CD4-positive, alpha-beta T cell treated with Interleukin-21 for 1 hour (primary cell): Measurements from ENCODE around the gene TBX18.

ENCODE experiments used
- DNase-seq: peaks from one replicate; pipeline ENCODE4 v3.0.0-alpha.2; 2020

TBX18 gene

GRCh38 chr6:84764332-84765049, at the start of gene TBX18:
Gene TBX18 (minus strand): TSS chr6:84764598. CDS start chr6:84764181, 417 bp downstream.
- DNase-seq: no peak

GRCh38 chr6:84811351-84811750, 47.0 kb upstream of the TBX18 start:
- DNase-seq: no peak

GRCh38 chr6:84809455-84809854, 45.1 kb upstream of the TBX18 start:
- DNase-seq: no peak

- no peak for DNase-seq
These were observed 44.2 kb upstream of the TBX18 start for GRCh38 chr6:84808491-84809061.

GRCh38 chr6:84805145-84805544, 40.7 kb upstream of the TBX18 start:
- no peak for DNase-seq

- DNase-seq: no peak
These were observed 40.3 kb upstream of the TBX18 start for GRCh38 chr6:84804720-84805119.

- DNase-seq: no peak
These were observed 36.9 kb upstream of the TBX18 start for GRCh38 chr6:84801250-84801649.

- DNase-seq: no peak
These were observed 33.9 kb upstream of the TBX18 start for GRCh38 chr6:84798257-84798656.

- no peak for DNase-seq
These were observed 31.9 kb upstream of the TBX18 start for GRCh38 chr6:84796343-84796742.

GRCh38 chr6:84791927-84792326, 27.5 kb upstream of the TBX18 start:
- DNase-seq: no peak

GRCh38 chr6:84791233-84791632, 26.8 kb upstream of the TBX18 start:
- no peak for DNase-seq

GRCh38 chr6:84789170-84789569, 24.8 kb upstream of the TBX18 start:
- no peak for DNase-seq

- DNase-seq: no peak
These were observed 24.3 kb upstream of the TBX18 start for GRCh38 chr6:84788689-84789088.

- DNase-seq: no peak
These were observed 21.3 kb upstream of the TBX18 start for GRCh38 chr6:84785671-84786070.

- DNase-seq: no peak
These were observed 15.5 kb upstream of the TBX18 start for GRCh38 chr6:84779917-84780316.

- no peak for DNase-seq
These were observed 15.0 kb upstream of the TBX18 start for GRCh38 chr6:84779380-84779779.

- DNase-seq: no peak
These were observed 13.5 kb upstream of the TBX18 start for GRCh38 chr6:84777888-84778287.

GRCh38 chr6:84776392-84776791, 12.0 kb upstream of the TBX18 start:
- no peak for DNase-seq

- DNase-seq: no peak
These were observed 11.4 kb upstream of the TBX18 start for GRCh38 chr6:84775751-84776150.

- DNase-seq: no peak
These were observed 10.5 kb upstream of the TBX18 start for GRCh38 chr6:84774985-84775284.

- no peak for DNase-seq
These were observed 10.0 kb upstream of the TBX18 start for GRCh38 chr6:84774157-84774984.

GRCh38 chr6:84773431-84774156, 9.2 kb upstream of the TBX18 start:
- no peak for DNase-seq

- no peak for DNase-seq
These were observed 8.7 kb upstream of the TBX18 start for GRCh38 chr6:84773133-84773430.
